GM19372 (cell line): ENCODE measurements around the gene CCDC12.

ENCODE experiments used
- ATAC-seq: cut with Tn5 transposase; IDR thresholded peaks from one replicate; pipeline ENCODE4 v1.9.1; 2021; ENCODE audit warnings: mild to moderate bottlenecking, low read depth, moderate library complexity; ENCODE audit not compliant: unreplicated experiment

The CCDC12 gene

GRCh38 chr3:46927718-46928073 is 48.8 kb downstream of the CCDC12 start:
- ATAC-seq, result no peak

- ATAC-seq, result peak; percentile 55
Observed at GRCh38 chr3:46926871-46927717, 49.5 kb downstream of the CCDC12 start.

GRCh38 chr3:46926447-46926846 is 50.1 kb downstream of the CCDC12 start:
- ATAC-seq, result no peak

GRCh38 chr3:46926039-46926438 is 50.5 kb downstream of the CCDC12 start:
- no peak for ATAC-seq

- ATAC-seq, result no peak
Observed at GRCh38 chr3:46925585-46925934, 51.0 kb downstream of the CCDC12 start.

GRCh38 chr3:46924921-46925584 is 51.5 kb downstream of the CCDC12 start:
- no peak for ATAC-seq

- no peak for ATAC-seq
Observed at GRCh38 chr3:46923559-46924350, 52.8 kb downstream of the CCDC12 start.

GRCh38 chr3:46922871-46923558 is 53.5 kb downstream of the CCDC12 start:
- no peak for ATAC-seq

- no peak for ATAC-seq
Observed at GRCh38 chr3:46922426-46922825, 54.1 kb downstream of the CCDC12 start.

- ATAC-seq, result no peak
Observed at GRCh38 chr3:46921871-46922271, 54.7 kb downstream of the CCDC12 start.

- no peak for ATAC-seq
Observed at GRCh38 chr3:46921041-46921440, 55.5 kb downstream of the CCDC12 start.

- no peak for ATAC-seq
Observed at GRCh38 chr3:46918634-46919033, 57.9 kb downstream of the CCDC12 start.

- ATAC-seq, result no peak
Observed at GRCh38 chr3:46918202-46918601, 58.3 kb downstream of the CCDC12 start.

GRCh38 chr3:46917257-46917656 is 59.3 kb downstream of the CCDC12 start:
- no peak for ATAC-seq

GRCh38 chr3:46916799-46917198 is 59.7 kb downstream of the CCDC12 start:
- no peak for ATAC-seq

GRCh38 chr3:46916278-46916677 is 60.3 kb downstream of the CCDC12 start:
- ATAC-seq, result no peak

GRCh38 chr3:46915297-46915822 is 61.2 kb downstream of the CCDC12 start:
- no peak for ATAC-seq

- ATAC-seq, result no peak
Observed at GRCh38 chr3:46914849-46915248, 61.7 kb downstream of the CCDC12 start.

GRCh38 chr3:46913644-46914043 is 62.9 kb downstream of the CCDC12 start:
- no peak for ATAC-seq

- ATAC-seq, result no peak
Observed at GRCh38 chr3:46912986-46913385, 63.6 kb downstream of the CCDC12 start.
